HG03280 (cell line): ENCODE data around the gene RNF38.
"Not testable (repeated sequence)": the region's sequence is repeated elsewhere in the genome, so short reads cannot be mapped to it uniquely, and the experiment has no call there.

ENCODE experiments used
- ATAC-seq: cut with Tn5 transposase; IDR thresholded peaks from one replicate; pipeline ENCODE4 v1.9.1; 2021; ENCODE audit warnings: mild to moderate bottlenecking, moderate library complexity; ENCODE audit not compliant: unreplicated experiment

RNF38 gene

DNA sequence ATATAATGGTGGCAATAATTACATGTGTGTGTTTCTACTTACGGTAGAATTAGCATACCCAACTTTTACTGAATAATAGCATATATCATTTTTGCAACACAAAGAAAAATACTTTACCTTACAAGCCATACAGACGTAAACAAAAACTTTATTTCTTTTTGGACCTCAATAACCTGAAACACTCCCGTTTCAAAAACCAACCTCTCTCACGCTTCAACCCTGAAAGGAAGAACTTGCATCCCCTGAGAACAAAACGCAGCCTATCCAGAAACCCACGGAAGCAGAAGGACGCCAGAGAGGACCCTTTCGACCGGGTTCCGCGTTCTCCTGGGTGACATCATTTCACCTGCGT lies at the start of gene RNF38:
Gene RNF38, minus strand, starts transcription at position 290 of the 352 bp plus-strand sequence. Its CDS starts 161 bp downstream, at position 129.
- ATAC-seq: no peak

- not testable (repeated sequence) for ATAC-seq
Measured at GRCh38 chr9:36448555-36448954, 48.5 kb upstream of the RNF38 start.

- ATAC-seq: no peak
Measured at GRCh38 chr9:36448017-36448416, 47.9 kb upstream of the RNF38 start.

DNA sequence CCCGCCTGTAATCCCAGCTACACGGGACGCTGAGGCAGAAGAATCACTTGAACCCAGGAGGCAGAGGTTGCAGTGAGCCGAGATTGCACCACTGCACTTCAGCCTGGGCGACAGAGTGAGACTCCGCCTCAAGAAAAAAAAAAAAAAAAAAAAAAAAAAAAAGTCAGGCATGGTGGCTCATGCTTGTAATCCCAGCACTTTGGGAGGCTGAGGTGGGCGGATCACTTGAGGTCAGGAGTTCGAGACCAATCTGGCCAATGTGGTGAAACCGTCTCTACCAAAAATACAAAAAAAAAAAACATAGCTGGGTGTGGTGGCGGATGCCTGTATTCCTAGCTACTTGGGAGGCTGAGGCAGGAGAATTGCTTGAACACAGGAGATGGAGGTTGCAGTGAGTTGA lies 46.6 kb upstream of the RNF38 start:
- ATAC-seq: not testable (repeated sequence)

- ATAC-seq: no peak
Measured at GRCh38 chr9:36445800-36446361, 45.8 kb upstream of the RNF38 start.

- ATAC-seq: no peak
Measured at GRCh38 chr9:36444203-36444602, 44.1 kb upstream of the RNF38 start.

GRCh38 chr9:36443581-36443980 lies 43.5 kb upstream of the RNF38 start:
- ATAC-seq: no peak

DNA sequence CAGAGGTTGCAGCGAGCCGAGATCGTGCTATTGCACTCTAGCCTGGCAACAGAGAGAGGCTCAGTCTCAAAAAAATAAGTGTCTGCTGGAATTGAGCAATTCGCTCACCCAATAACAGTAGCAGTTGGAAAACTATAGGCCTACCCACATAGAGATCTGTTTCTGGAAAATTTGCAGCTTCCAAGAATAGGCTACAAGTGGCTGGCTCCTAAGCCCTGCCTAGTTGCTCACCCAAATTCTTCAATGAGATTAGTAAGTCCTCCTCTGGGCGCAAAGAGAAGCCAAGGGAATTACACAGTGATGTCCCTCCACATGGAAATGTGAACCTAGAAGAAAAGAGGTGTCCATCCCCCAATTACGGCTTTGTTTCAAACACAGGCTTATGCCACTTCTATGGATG lies 42.6 kb upstream of the RNF38 start:
- no peak for ATAC-seq

DNA sequence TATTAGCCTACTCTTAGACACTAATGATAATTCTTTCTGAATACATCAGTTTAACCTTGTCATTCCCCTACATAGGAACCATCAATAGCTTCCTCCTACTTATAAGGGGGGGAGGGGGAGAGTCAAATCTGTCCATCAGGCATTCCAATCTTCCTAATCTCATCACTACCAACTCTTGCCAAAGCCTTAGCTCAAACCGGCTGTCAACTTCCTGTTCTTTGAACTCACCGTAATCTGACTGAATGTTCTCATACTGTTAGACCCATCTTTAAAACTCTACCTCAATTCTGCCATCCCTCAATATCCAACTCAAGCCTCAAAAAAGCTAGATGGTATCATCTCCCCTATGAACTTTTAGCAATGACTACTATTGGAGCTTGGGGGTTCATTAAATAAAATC lies 41.9 kb upstream of the RNF38 start:
- no peak for ATAC-seq

GRCh38 chr9:36438536-36439236 lies 38.6 kb upstream of the RNF38 start:
- ATAC-seq: no peak

GRCh38 chr9:36437790-36438189 lies 37.7 kb upstream of the RNF38 start:
- no peak for ATAC-seq

DNA sequence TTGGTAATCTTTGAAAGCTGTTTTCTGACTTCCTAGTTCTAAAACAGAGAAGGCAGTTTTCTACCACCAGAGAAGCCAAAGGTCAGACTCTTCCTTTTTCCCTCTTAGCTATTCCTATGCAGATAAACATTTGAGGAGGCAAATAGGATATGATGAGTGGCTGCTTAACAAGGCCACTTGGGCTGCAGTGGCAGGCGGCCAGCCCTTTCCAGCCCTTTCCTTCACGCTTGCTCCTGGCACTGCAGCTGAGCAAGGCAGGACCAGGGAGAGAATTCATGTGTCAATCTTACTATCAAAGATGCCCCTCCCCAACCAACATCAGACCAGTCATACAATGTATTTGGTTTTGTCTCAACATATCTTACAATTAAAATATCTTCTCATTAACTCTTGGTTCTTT lies 36.8 kb upstream of the RNF38 start:
- ATAC-seq: no peak

DNA sequence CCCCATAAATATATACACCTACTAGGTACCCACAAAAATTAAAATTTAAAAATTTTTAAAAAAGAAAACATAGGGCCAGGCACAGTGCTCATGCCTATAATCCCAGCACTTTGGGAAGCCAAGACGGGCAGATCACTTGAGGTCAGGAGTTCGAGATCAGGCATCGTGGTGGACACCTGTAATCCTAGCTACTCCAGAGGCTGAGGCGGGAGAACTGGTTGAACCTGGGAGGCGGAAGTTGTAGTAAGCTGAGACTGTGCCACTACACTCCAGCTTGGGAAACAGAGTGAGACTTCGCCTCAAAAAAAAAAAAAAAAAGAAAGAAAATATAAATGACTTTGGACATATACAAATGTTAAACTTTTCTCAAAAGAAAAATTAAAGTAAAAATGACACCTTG lies 33.3 kb upstream of the RNF38 start:
- ATAC-seq: no peak

GRCh38 chr9:36431078-36431477 lies 31.0 kb upstream of the RNF38 start:
- no peak for ATAC-seq

GRCh38 chr9:36426945-36427344 lies 26.9 kb upstream of the RNF38 start:
- ATAC-seq: no peak

DNA sequence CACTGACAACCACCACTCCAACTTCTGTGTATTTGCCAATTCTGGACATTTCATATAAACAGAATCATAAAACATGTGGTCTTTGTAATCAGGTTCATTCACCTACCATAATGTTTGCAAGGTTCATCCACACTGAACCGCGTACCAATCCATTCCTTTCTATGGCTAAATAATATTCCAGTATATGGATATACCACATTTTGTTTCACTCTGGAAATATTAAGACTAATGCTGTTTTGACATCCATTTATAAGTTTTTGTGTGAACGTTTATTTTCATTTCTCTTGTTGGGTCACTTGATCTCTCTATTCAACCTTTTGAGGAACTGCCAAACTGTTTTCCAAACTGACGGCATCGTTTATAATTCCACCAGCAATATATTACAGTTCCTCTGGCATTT lies 26.3 kb upstream of the RNF38 start:
- ATAC-seq: no peak

GRCh38 chr9:36424289-36425055 lies 24.4 kb upstream of the RNF38 start:
- no peak for ATAC-seq

DNA sequence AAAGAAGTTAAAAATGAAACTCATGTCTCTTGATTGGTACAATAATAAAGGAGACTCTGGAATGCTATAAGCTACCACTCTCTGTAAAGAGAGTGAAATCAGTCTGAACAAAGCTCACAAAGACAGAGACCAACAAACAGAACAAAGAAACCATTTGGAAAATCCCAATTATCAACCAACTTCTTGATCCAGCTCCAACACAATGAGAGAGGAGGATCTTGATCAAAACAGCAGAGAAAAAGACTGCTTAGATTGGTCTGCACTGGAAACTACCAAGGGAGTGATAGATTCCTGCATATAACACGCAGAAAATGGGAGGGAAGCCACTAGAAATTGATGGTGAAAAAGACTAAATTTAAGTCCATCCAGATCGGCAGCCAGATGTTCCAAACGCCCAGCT lies 23.1 kb upstream of the RNF38 start:
- no peak for ATAC-seq

- ATAC-seq: no peak
Measured at GRCh38 chr9:36416890-36417289, 16.8 kb upstream of the RNF38 start.

DNA sequence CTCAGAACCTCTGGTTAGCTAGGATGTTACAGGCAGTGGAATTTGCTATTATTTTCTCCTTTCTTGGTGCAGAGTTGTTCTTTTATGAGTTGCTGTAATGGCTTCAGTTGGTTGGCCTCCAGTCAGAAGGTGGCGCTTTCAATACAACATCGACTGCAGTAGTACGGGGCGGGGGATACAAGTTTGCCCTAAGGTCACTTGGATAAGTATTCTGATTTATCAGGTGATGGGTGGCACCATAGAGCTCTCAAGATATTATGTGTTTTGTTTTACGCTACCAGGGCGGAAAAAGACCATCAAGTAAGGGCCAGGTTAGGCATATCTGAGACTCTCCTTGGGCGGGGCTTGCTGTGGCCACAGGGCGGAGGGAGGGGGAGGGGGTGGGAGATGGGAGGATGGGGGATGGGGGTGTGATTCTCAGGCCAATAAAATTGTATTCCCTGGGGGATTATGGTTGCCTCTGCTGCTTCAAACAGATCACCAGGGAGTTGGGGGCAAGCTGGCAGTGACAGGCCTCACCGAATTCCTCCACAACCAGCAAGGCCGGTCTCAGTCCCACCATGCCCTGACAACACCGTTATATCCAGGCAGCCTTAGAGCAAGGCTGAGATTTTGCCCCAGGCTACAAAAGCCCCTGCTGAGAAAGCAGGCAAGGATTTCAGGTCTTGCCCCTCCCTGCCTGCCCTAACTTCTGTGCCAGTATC lies 15.9 kb upstream of the RNF38 start:
- no peak for ATAC-seq

- ATAC-seq: not testable (repeated sequence)
Measured at GRCh38 chr9:36411410-36411809, 11.3 kb upstream of the RNF38 start.

DNA sequence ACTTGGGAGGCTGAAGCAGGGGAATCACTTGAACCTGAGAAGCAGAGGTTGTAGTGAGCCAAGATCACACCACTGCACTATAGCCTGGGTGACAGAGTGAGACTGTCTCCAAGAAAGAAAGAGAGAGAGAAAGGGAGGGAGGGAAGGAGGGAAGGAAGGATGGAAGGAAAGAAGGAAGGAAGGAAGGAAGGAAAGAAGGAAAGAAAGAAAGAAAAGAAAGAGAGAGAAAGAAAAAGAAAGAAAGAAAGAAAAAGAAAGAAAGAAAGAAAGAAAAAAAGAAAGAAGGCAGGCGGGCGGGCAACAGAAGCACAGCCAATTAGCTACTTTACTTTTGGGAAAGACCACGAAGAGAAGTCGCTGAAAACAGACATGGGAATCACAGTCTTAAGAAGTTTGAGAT lies 9.0 kb upstream of the RNF38 start:
- not testable (repeated sequence) for ATAC-seq
